HG03342 (cell line): ENCODE data around the gene IGSF6.
"Not testable (repeated sequence)": the region's sequence is repeated elsewhere in the genome, so short reads cannot be mapped to it uniquely, and the experiment has no call there.

ENCODE experiments used
- ATAC-seq: cut with Tn5 transposase; IDR thresholded peaks from one replicate; pipeline ENCODE4 v1.9.1; 2021; ENCODE audit warnings: mild to moderate bottlenecking, moderate library complexity; ENCODE audit not compliant: unreplicated experiment

IGSF6 gene

DNA sequence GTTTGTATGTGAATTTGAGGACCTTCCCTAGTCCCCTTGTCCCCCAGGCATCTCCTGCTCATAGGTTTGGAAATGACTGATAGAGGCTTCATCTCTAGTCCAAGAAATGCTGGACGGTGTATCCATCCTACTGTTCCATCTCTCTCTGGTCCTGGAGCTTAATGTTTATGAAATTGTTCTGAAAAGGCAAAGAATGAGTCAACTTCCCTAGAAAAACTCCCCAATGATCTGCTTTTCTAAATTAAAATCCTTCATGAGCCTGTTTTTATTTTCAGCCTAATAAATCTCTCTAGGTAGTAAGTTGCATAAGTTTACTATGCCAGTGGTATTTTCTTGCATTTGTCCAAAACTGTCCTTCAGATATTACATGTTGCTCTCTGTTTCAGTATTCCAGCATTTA is 2.1 kb upstream of the IGSF6 start:
- ATAC-seq = no peak

DNA sequence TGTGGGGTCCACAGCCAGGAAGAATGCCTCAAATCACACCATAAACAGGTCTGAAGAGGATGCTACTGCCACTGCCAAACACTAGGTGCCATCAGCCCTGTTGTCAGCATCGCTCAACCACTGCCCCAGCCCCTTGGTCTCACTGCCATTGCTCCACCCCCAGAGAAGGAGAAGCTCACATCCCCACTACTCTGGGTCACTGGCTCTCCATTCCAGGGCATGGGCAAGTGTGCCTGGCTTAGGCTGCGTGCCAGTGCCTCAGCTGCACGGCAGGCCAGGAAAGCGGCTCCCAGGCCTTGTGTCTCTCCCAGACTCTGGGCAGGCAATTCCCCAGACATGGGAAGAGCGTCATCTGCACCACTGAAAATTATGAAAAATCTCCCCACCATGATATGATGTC is 1.2 kb upstream of the IGSF6 start:
- no peak for ATAC-seq

DNA sequence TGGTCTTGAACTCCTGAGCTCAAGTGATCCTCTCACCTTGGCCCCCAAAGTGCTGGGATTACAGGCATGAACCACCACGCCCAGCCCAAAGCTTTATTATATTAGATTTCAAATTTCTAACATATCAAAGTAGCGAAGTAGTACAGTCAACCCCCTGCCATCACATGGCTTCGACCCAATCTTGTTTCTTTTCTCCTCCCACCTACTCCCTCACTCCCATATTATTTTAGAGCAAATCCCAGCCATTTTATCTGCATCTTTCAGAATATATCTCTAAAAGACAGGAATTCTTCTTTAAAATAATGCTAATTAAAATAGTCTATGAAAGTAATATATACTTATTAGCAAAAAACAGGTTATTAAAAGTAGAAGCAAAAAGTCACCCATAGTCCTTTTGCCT is 893 bp downstream of the IGSF6 start:
- no peak for ATAC-seq

DNA sequence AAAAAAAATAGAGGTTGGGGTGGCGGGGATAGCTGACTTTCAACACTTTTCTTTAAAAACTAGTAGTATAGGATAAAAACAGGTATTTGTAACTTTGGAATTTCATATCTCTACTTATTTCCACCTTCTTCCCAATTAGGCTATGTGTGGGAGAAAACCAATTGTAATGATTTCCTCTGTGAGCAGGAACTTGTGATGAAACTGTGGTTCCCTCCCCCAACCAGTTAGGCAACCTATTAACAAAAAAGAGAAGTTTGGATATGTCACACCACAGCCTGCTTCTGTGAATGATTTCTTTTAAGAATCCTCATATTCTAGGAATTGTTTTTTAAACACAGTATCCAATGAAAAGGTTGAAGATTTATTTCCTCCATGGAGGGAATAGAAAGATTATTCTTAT is 1.9 kb downstream of the IGSF6 start:
- ATAC-seq = no peak

DNA sequence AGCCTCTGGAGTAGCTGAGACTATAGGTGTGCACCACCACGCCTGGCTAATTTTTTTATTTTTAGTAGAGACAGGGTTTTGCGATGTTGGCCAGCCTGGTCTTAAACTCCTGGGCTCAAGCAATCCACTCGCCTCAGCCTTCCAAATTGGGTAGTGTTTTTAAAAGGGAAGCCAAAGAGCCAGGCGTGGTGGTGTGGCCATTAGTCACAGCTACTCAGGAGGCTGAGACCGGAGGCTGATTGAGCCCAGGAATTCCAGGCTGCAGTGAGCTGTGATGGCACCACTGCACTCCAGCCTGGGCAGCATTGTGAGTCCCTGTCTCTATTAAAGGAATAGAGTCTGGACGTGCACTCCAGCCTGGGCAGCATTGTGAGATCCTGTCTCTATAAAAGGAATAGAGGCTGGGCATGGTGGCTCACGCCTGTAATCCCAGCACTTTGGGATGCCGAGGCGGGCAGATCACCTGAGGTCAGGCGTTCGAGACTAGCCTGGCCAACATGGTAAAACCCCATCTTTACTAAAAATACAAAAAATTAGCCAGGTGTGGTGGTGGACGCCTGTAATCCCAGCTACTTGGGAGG is 2.5 kb downstream of the IGSF6 start:
- ATAC-seq = not testable (repeated sequence)

DNA sequence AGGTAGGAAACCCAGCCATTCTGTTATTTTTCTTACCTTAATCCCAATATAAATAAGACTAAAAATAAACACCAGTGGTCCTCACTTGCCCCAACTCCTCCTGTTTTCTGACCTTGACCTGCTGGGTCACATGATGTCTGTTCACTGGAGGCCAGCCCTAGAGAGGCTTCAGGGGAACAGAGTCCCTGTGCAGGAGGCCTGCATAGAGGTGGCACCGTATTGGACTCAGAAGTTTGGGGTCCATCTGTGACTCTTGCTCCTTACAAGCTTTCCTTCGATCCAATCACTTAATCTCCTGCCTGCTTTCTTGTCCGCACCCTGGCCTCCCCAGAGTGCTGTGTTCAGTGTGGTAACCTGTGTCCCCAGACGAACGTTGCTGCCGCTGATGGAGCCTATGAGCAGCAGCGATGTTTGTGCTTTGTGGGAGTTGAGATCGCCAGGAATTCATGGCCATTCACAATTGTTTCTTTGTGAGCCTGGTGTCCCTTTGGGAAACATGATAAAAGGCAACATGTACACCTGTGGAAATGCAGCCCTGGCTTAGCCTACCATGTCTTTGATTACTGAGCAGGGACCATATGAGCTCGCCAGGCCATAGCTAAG is 4.7 kb downstream of the IGSF6 start:
- ATAC-seq = peak; percentile 17

DNA sequence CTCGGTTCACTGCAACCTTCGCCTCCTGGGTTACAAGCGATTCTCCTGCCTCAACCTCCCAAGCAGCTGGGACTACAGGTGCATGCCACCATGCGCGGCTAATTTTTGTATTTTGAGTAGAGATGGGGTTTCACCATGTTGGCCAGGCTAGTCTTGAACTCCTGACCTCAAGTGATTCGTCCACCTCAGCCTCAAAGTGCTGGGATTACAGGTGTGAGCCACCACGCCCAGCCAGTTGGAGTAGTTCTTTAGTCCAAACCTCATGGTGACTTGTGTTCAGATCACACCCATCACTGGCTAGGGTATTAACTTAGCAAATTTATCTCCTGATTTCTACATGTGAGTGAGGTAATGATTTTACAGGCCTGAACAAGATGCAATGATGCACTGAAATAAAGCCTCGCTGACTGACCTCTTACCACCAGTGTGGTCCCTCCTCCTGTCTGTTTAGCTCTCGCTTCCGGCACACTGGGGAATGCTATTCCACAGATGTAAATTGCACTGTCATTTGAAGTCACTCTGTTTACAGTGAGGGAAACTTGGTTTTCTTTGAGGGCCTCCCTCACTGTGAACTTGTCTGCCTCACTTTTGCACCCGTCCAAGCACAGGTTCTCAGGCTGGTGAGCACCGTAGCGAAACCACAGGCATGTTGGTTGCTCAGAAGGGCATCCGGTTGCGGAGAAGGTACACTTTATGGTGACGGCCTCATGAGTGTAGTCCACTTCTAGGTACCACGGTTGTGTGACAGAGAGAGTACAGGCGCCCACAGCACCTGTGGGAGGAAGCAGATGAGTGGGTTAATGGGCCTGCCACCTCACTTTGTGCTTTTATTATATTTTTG is 5.5 kb downstream of the IGSF6 start:
- peak; percentile 84 for ATAC-seq

DNA sequence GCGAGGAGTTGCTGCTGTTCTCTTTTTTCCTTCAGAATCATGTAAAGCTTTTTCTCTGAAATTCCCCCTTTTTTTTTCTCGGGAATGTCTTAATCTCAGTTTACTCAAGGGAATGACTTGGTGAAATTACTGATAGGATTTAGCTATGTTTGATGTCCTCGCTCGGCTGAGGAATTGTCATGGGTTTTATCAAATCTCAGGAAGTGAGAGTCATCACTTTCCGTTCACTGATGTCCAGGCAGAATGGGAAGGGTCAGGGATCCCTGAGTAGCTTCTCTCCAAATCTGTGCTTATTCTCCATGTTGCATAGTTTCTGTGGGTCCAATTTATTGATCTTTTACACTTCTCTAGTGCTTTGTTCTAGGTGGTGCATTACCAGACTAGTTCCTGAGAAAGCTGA is 6.3 kb downstream of the IGSF6 start:
- ATAC-seq = no peak

DNA sequence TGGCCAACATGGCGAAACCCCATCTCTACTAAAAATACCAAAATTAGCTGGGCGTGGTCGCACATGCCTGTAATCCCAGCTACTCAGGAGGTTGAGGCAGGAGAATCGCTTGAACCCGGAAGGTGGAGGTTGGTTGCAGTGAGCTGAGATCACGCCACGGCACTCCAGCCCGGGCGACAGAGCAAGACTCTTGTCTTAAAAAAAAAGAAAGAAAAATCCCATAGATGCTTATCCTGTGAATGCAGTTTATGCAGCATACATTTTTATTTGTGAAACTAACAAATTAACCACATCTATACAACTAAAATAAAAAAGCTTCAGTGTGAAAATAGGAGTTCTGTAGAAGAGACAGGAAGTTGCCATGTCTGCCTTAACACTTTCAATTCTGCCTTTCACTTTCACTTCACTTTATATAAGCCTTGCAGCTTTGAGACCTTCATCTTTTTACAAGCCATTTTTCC is 7.1 kb downstream of the IGSF6 start:
- no peak for ATAC-seq

DNA sequence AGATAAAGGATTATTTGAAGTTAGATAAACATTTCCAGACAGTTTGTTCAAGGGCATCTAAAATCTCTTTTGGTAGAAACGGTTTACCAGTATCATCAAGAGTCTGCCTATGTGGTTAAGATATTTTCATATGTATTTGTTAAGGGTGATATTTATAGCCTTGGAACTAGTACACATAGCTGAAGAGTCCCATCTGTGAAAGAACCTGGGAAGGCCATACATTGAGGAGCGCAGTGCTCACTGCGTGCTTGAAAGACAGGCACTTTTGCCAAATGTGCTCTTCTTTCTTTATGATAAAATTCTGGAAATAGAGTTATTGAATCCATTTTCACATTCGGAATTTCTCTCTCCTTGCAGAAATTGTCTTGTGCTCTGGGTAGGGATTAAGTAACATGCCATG is 7.7 kb downstream of the IGSF6 start:
- no peak for ATAC-seq

DNA sequence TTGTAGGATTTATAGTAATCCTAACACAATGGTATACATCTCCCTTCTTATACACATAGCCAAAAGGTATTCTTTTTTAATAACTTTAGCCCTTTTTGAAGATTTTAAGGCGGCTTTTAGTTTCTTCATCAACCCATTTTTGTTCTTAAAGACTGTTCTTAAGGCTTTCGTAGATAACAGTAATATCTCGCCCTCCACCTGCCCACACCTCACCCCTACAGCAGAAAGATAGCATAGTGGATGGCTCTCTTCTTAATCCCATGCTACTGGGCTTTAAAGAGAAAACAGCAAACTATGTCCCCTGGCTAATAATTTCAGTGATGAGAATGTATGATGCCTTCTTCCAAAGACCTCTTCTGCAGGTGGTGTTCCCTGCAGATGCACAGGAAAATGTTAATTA is 8.6 kb downstream of the IGSF6 start:
- no peak for ATAC-seq

DNA sequence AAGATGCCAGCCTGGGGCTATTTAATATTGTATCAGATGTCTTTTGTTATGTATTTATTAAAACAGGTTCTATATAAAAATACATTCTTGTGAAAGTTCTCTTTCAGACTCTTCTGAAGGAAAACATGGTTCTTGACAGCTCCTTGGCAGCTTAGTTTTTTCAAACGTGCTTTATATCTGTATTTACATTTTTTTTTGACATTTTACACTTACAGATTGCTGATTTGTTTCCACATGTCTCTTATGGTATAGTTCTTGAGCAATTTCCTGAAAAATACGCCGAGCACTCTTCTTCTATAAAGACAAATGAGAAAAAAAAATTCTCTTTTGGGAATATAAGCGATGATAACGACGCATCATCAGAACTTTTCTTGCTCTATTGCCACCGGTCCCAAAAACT is 9.5 kb downstream of the IGSF6 start:
- no peak for ATAC-seq

DNA sequence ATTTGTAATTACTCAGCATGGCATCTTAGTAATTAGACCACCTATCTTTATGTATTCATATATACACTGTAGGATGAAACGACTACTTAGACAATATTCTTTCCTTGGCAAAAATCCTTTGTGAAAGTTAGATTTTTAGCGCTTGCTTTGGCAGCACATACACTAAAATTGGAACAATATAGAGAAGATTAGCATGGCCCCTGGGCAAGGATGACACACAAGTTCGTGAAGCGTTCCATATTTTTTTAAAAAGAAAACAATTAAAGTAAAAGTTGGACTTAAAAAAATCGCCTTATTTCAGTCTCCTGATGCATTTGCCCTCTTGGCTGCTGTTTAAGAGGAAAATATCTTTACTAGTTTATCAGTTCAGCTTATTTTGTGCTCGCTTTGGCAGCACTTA is 10.5 kb downstream of the IGSF6 start:
- ATAC-seq = no peak

DNA sequence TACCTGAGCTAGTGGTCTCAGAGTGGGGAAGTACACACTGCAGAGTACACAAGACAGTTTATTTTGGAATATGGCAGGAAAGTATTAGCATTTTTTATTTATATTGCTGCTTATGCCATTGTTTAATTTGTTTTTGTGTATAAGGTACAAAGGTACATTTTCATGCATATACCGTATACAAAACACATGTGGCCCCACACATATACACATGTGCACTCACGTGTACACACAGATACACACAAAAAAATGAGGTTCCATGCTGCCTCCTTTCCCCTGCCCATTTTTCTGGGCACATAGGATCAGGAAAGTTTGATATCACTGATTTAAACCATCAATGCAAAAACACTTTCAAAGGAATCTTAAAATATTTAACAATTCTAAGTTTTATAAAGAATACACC is 12.9 kb downstream of the IGSF6 start:
- no peak for ATAC-seq

DNA sequence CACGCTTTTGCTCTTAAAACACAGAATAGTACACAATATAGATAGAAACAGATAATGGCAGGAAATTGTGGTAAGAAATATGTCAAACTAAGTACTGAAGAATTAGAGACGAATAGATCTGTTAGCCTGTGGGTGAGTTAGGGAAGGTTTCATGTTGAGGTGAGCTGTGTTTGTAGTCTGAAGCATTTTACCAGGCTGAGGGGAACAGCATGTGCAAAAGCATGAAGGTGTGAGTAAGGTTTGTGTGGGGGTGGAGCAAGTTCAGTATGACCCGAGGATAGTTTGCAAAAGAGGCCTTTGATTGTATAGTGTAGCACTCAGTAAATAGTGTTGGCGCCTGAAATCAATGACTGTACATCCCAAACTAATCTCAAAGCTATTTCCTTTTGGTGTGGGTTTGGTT is 13.8 kb downstream of the IGSF6 start:
- ATAC-seq = no peak

DNA sequence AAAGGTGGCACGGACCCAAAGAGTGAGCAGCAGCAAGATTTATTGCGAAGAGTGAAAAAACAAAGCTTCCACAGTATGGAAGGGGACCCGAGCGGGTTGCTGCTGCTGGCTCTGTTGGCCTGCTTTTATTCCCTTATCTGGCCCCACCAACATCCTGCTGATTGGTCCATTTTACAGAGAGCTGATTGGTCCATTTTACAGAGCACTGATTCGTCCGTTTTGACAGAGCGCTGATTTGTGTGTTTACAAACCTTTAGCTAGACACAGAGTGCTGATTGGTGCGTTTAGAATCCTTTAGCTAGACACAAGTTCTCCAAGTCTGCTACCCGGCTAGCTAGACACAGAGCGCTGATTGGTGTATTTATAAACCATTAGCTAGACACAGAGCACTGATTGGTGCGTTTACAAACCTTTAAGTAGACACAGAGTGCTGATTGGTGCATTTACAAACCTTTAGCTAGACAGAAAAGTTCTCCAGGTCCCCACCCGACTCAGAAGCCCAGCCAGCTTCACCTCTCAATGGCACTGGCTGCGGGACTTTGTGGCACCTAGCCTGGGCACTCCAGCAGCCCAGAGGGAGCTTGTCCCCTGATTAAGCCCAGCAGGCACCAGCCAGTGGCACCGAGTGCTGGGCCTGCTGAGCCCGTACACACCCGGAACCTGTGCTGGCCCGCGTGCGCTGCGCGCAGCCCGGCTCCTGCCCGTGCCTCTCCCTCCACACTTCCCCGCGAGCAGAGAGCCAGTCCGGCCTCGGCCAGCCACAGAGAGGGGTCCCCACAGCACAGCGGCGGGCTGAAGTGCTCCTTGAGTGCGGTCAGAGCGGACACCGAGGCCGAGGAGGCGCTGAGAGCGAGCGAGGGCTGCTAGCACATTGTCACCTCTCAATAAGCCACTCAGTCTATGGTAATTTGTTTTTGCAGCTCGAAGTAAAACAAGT is 15.1 kb downstream of the IGSF6 start:
- ATAC-seq = no peak

DNA sequence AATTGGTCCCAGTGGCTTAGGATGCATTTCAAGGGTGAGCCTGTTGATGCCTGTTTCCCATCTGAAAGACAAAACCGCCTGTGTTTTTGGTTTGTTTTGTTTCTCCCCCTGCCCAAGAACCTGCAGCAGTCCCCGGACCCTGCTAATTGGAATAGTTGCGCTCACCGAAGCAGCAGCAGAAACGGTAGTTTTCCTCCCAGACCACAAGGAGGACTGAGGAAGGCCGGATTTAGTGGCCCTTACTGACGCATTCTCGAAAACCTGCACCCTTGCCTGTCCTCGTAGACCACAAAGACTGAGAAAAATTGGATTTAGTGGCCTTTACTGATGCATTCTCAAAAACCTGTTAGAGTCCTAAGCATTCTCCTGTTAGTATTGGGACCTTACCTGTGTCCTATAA is 16.7 kb downstream of the IGSF6 start:
- not testable (repeated sequence) for ATAC-seq

DNA sequence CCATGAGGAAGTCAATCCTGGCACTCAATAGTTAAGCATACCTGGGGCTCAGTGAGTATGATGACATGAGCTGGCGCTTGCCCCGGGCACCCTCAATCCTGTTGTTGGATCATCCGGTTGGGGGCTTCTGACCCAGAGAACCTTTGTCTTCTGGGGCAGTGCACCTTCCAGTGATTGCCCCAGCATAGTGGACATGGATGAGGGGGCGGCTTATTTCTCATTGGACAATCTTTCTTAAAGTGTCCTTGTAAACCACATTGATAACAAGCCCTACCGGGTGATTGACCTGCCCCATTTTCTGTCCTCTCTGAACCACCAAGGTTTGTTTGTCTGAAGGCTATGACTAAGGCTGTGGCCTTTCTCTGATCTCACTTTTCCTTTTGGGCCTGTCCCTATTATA is 18.2 kb downstream of the IGSF6 start:
- ATAC-seq = no peak

DNA sequence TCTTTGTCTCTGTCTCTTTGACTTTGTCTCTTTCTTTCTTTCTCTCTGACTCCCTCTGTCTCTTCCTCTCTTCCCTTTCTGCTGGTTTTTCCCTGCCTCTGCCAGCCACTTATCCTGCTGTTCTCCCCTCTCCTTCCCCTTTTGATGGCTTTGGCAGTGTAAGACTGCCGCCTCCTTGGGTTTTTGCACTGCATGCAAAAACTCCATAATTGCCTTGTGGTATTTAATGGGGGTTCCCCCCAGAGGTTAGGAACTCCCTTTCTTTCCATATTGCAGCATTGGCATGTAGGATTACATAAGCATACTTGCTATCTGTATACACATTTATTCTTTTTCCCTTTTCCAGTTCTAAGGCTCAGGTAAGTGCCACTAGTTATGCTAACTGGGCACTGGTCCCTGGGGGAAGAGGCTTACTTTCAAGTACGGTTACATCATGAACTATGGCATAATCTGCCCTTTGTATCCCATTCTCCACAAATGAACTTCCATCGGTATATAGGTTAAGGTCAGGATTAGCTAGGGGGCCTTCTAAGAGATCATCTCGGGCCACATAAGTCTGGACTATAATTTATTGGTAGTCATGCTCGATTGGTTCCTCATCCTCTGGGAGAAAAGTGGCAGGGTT is 20.3 kb downstream of the IGSF6 start:
- not testable (repeated sequence) for ATAC-seq

DNA sequence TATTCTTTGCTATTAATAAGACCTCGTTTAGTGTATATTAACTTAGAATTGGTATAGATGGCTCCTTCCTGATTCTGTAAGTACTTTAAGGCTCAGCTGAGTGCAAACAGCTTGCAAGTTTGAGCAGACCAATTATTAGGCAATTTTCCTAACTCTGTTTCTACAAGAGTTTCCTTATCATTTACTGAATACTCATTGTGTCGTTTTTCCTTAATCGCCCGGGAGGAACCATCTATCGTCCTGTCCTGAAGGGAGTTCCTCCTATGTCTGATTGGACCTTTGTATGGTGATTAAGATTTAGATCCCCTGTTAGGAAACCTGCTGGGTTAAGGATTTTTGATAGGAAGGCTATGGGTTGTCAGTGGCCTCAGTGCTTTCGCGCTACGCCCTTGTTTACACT is 21.0 kb downstream of the IGSF6 start:
- ATAC-seq = not testable (repeated sequence)

DNA sequence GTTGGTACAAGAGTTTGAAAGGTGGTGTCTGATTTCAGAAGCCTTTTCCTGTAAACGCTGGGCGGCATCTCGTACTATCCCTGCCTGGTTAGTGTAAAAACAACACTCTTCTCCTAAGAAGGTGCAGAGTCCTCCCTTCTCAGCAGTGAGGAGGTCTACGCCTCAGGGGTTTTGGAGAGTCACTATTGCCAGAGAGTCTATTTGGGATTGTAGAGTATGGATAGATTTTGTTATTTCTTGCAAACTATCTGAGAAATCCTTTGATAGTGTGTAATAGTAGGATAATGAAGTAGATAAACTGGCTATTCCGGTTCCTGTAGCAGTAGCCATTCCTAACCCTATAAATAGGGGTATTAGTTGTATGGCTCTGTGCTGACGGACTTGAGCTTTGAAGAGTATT is 21.5 kb downstream of the IGSF6 start:
- not testable (repeated sequence) for ATAC-seq
